ENCODE data around the gene AOPEP. TPM values are rescaled to one million over a fixed set of nuclear protein-coding genes. Genes with fewer than 3 reads are reported as not detected.

Gene AOPEP
- total and polyA plus RNA-seq, 9 of the 15 experiments (the other 6 are each of a cell fraction or from before 2014, with no cell fraction given): 4.5 to 19.3 (median 13.5) TPM

DNA sequence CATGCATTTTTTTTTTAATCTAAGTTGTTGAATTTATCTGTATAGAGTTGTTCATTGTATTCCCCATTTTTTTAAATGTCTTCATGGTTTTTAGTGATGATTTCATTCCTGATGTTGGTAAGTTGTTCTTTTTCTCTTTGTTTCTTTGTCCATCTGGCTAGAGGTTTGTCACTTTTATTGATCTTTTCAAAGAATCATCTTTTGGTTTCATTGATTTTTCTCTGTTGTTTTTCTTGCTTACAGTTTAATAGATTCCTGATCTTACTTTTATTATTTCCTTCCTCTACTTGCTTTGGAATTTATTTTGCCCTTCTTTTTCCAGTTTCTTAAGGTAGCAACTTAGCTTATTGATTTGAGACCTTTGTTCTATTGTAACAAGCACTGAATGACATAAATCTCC, 114.2 kb downstream of the AOPEP start (continued):
- no peak for TF ChIP-seq SETDB1 (IDR thresholded peaks at IDR 0.05; ENCODE audit: low read length)
- no peak for TF ChIP-seq RCOR1 (IDR thresholded peaks at IDR 0.05; ENCODE audit: borderline replicate concordance in 1 of 2, low read depth in 2 of 2, low read length in 2 of 2)
- TF ChIP-seq BRD4 (IDR thresholded peaks at IDR 0.05): no peak
- TF ChIP-seq RBM15 (IDR thresholded peaks at IDR 0.05; ENCODE audit: insufficient read depth, low read length): no peak
- TF ChIP-seq FOXJ3 (CRISPR knock-in tag; IDR thresholded peaks at IDR 0.05): no peak
- TF ChIP-seq ZNF124 (CRISPR knock-in tag; IDR thresholded peaks at IDR 0.05): no peak
- TF ChIP-seq ZBTB1 (CRISPR knock-in tag; IDR thresholded peaks at IDR 0.05; ENCODE audit: borderline replicate concordance, low read depth): no peak
- no peak for TF ChIP-seq CC2D1A (IDR thresholded peaks at IDR 0.05)
- TF ChIP-seq NCOA4 (IDR thresholded peaks at IDR 0.05; ENCODE audit: partially characterized antibody): no peak
- TF ChIP-seq XRCC3 (IDR thresholded peaks at IDR 0.05): no peak
- no peak for TF ChIP-seq ZHX1 (conservative IDR thresholded peaks at IDR 0.05; ENCODE audit: low read length)
- no peak for TF ChIP-seq PCBP2 (IDR thresholded peaks at IDR 0.05; ENCODE audit: low read depth, low read length, poor library complexity, severe bottlenecking)

Data from K562 (cell line).